ENCODE measurements around the gene ALDH3A2.

- TF ChIP-seq POLR2A (IDR thresholded peaks at IDR 0.05) (no peak), CTCF (IDR thresholded peaks at IDR 0.05) (no peak)
These were observed 65.4 kb downstream of the ALDH3A2 start for GRCh38 chr17:19713901-19714361.
